Thyroid gland (tissue), 4 donors: ENCODE data around the gene TIMM23B. TPM values are rescaled to one million over a fixed set of nuclear protein-coding genes. Genes with fewer than 3 reads are reported as not detected.
"Not testable (repeated sequence)": the region's sequence is repeated elsewhere in the genome, so short reads cannot be mapped to it uniquely, and the experiment has no call there.

Experiments
- DNase-seq, 2 donors: peaks; one replicate each; pipeline ENCODE4 v3.0.0-alpha.2; 2019
- H3K27ac ChIP-seq, 3 donors: fragments of 200-600 bp; sonication (generic); 1 replicate in 2 of 3; 2 replicates in 1 of 3; pipeline ENCODE4 v1.5.1; 2016 to 2019; ENCODE audit warnings: mild to moderate bottlenecking in 1 of 3, moderate library complexity in 1 of 3
- H3K27me3 ChIP-seq: fragments of 200-600 bp; sonication (generic); one replicate; pipeline ENCODE4 v1.5.1; 2019
- H3K36me3 ChIP-seq, 2 donors: fragments of 200-600 bp; sonication (generic); one replicate each; pipeline ENCODE4 v1.5.1; 2016 to 2019
- H3K4me1 ChIP-seq, 2 donors: fragments of 200-600 bp; sonication (generic); one replicate each; pipeline ENCODE4 v1.5.1; 2017 to 2019
- H3K4me3 ChIP-seq, 3 donors: fragments of 200-600 bp; sonication (generic); replicated peaks in 1 of 3; 1 replicate in 2 of 3; 2 replicates in 1 of 3; pipeline ENCODE4 v1.5.1; 2016; ENCODE audit warnings: mild to moderate bottlenecking in 1 of 3
- H3K9me3 ChIP-seq: fragments of 200-600 bp; sonication (generic); one replicate; pipeline ENCODE4 v1.5.1; 2017
- POLR2A ChIP-seq, 2 donors: fragments of 450-650 bp; IDR thresholded peaks; one replicate each; pipeline ENCODE4 v1.6.1; 2017; ENCODE audit warnings: antibody characterized with exemption in 2 of 2, mild to moderate bottlenecking in 2 of 2, moderate library complexity in 1 of 2
- WGBS, 2 donors: methylation state at CpG; one replicate each; pipeline ENCODE4 v1.1.5; 2017; 5-methylcytosine and 5-hydroxymethylcytosine counted together
- intact Hi-C: fragments of 100-400 bp; cut with DNase I; formaldehyde crosslinking; loops from one replicate; pipeline ENCODE4 v1.15.1; 2023
- total RNA-seq, 4 donors: library from RNA; depleted of rRNA; stranded (reverse); fragments of >200 nt; gene quantifications; one replicate each; pipeline ENCODE4 v1.2.3, GENCODE V29; 2016

The TIMM23B gene
- 10 to 100 TPM; 18.9 to 48.9 (median 25.0) TPM for total RNA-seq

GRCh38 chr10:49941447-49942338 lies at the start of gene TIMM23B, which contains the start of gene PARG:
TIMM23B (plus strand) TSS chr10:49942053; CDS start chr10:49942195, 142 bp downstream.
PARG (minus strand) TSS chr10:49942027; CDS start chr10:49941725, 302 bp downstream.
- peak; percentile 77 to 78 for DNase-seq
- Histone ChIP-seq H3K4me1 (peaks cover 4 to 14% of the 10 kb centered on the region in 2 donors), H3K27ac (peak within 1 kb of the TSS in 2 of 3 donors; percentile 26 to 39), H3K4me3 (peak within 1 kb of the TSS; percentile 31 to 78 (median 68))
- H3K9me3 ChIP-seq, H3K27me3 ChIP-seq, intact Hi-C loops, H3K36me3 ChIP-seq: not testable (repeated sequence)
- 0 to 2% methylated on average over 13 to 39 of the region's 81 CpGs for WGBS, 2 donors
- TF ChIP-seq POLR2A (IDR thresholded peaks at IDR 0.05): peak in 1 of 2 donors; percentile 56

- DNase-seq, H3K27ac ChIP-seq, H3K27me3 ChIP-seq, H3K36me3 ChIP-seq, H3K9me3 ChIP-seq, H3K4me1 ChIP-seq, intact Hi-C loops, H3K4me3 ChIP-seq: not testable (repeated sequence)
- 68 to 92% methylated on average over 1 to 2 of the region's 2 CpGs for WGBS, 2 donors
Observed at GRCh38 chr10:49899999-49900398, 41.9 kb upstream of the TIMM23B start.

DNA sequence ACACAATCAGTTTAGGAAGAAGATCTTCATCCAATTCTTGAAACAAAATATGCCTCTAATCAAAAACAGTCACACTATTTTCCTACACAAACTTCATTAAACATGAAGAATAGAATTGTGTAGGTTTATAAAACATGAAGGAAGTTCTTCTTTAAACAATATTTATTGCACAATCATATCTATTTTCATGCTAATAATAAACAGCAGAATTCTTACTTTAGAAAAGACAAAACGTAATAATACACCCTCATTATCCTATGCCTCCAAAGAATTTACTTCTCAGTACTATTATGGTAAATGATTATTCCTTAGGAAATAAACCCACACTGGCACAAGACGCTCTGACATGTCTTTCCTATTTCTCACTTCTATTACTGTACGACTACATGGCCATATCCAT lies 41.4 kb upstream of the TIMM23B start:
- H3K36me3 ChIP-seq, H3K27ac ChIP-seq, intact Hi-C loops, H3K4me3 ChIP-seq, H3K4me1 ChIP-seq, H3K9me3 ChIP-seq, DNase-seq, H3K27me3 ChIP-seq: not testable (repeated sequence)
- 86 to 89% methylated on average over 3 of the region's 3 CpGs for WGBS, 2 donors

- 93 to 96% methylated on average over 3 of the region's 3 CpGs for WGBS, 2 donors
- intact Hi-C loops: not testable (repeated sequence)
Observed at GRCh38 chr10:49903829-49904228, 38.0 kb upstream of the TIMM23B start.

DNA sequence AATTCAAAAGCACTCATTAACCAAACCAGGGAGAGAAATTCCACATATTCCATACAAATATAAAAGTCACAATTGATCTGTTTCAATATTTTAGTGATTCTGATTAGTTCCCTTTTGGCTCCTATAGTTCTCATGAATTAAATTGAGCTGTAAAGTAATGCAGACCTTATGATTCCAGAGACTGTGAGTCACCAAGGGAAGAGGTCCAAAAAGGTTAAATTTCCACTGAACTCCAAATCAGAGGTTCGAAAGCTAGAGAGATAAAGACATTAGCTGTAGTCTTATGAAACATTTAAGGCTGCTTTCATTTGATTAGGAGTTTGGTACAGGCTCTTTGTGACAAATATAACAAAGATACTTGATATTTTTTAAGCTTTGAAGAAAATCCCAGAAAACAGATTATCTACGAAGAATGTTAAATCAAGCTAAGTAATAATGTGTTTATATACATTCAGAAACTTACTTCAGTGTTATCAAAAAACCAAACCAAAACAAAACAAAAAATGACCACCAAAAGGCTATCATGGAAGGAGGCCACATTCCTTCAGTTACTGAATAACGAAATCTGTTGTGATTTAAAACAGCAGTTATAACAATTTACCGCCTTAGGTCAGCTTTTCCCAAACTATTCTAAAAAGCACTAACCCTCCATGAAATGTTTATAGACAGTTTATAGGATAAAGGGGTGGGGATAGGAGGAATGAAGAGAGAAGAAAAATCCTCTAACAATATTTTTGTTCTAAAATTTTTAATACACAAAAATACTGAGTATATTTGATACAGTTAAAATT lies 33.4 kb upstream of the TIMM23B start:
- H3K27ac ChIP-seq, H3K4me1 ChIP-seq, H3K36me3 ChIP-seq, intact Hi-C loops, H3K4me3 ChIP-seq, H3K9me3 ChIP-seq, H3K27me3 ChIP-seq, DNase-seq: not testable (repeated sequence)
- WGBS, 2 donors: 81 to 88% methylated on average over 4 of the region's 4 CpGs

More at GRCh38 chr10:49903829-49904228, 38.0 kb upstream of the TIMM23B start:
- DNase-seq, H3K4me1 ChIP-seq, H3K27me3 ChIP-seq, H3K36me3 ChIP-seq, H3K27ac ChIP-seq, H3K4me3 ChIP-seq, H3K9me3 ChIP-seq: not testable (repeated sequence)

- H3K4me3 ChIP-seq, H3K9me3 ChIP-seq, H3K4me1 ChIP-seq, DNase-seq, H3K27ac ChIP-seq, H3K36me3 ChIP-seq, H3K27me3 ChIP-seq, intact Hi-C loops: not testable (repeated sequence)
- WGBS, 2 donors: no CpG with 5 or more reads among the region's 1 CpG
Observed at GRCh38 chr10:49910295-49910694, 31.6 kb upstream of the TIMM23B start.

DNA sequence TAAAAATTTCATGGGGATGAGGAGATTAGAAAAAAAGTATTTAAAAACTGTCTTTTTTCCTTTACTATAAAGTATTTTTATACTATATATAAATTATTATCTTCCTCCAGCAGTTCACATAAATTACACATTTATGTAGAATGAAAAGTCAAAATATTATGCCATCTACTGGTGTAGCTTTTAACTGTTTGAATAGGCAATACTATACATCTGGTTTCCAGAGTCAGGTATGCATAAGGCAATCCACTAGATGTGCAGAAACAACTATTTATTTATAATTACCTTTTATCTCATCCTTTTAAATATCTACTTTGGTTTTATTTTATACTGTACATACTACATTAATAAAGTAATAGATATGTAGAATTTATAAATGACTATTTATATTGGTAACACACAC lies 25.4 kb upstream of the TIMM23B start:
- H3K4me1 ChIP-seq: not testable (repeated sequence)

GRCh38 chr10:49917927-49918326 lies 23.9 kb upstream of the TIMM23B start:
- intact Hi-C loops, H3K27ac ChIP-seq, H3K4me1 ChIP-seq, H3K36me3 ChIP-seq, H3K27me3 ChIP-seq, H3K4me3 ChIP-seq, H3K9me3 ChIP-seq, DNase-seq: not testable (repeated sequence)

More for the DNA sequence above, 25.4 kb upstream of the TIMM23B start:
- H3K9me3 ChIP-seq, H3K27ac ChIP-seq, DNase-seq, H3K36me3 ChIP-seq, H3K4me3 ChIP-seq, intact Hi-C loops, H3K27me3 ChIP-seq: not testable (repeated sequence)

DNA sequence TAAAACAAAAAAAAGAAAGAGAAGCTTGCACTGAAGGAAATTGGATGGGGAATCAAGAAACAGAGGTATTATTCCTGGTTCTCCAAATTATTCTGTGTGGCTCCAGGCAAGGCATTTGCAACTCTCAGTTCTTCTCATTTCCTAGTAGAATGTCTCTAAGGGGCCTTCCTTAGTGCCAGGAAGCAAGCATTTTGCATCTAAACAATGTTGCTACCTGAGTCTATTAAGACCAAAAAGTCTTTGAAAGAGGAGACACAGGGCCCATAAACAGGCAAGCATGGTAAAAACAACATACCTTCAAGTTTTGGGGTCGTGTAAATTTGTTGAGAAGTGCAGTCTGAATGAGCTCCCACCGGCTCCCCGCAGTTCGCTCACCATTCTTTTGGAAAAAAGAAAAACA lies 19.8 kb upstream of the TIMM23B start:
- H3K36me3 ChIP-seq, DNase-seq, H3K4me3 ChIP-seq, H3K27me3 ChIP-seq, H3K27ac ChIP-seq, intact Hi-C loops, H3K4me1 ChIP-seq, H3K9me3 ChIP-seq: not testable (repeated sequence)
- 69 to 70% methylated on average over 4 of the region's 4 CpGs for WGBS, 2 donors

DNA sequence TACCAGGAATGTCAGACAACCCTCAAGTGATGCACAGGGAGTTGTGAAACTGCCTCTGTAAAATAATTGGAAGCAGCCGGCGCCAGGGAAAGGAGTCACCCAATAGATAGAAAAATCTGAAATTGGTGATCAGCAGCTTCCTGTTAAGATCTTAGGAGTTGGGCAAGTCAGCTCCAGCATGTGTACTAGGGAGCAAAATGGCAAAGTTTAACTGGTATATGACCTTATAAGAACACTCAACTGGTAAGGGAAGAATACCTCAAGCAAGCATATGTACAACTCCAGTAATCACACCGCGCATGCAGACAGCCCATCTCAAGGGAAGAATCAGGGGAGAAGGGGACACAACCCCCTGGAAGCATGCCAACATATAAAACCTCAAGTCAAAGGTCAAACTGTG lies 18.3 kb upstream of the TIMM23B start:
- H3K9me3 ChIP-seq, H3K27me3 ChIP-seq, H3K4me3 ChIP-seq, H3K4me1 ChIP-seq, H3K27ac ChIP-seq, H3K36me3 ChIP-seq, DNase-seq, intact Hi-C loops: not testable (repeated sequence)
- 83 to 85% methylated on average over 4 of the region's 4 CpGs for WGBS, 2 donors

GRCh38 chr10:49931276-49931675 lies 10.6 kb upstream of the TIMM23B start:
- H3K36me3 ChIP-seq, H3K4me1 ChIP-seq, DNase-seq, intact Hi-C loops, H3K27me3 ChIP-seq, H3K27ac ChIP-seq, H3K9me3 ChIP-seq, H3K4me3 ChIP-seq: not testable (repeated sequence)
- 88 to 93% methylated on average over 5 of the region's 5 CpGs for WGBS, 2 donors

- H3K9me3 ChIP-seq, H3K27me3 ChIP-seq, H3K27ac ChIP-seq, DNase-seq, H3K36me3 ChIP-seq, intact Hi-C loops, H3K4me1 ChIP-seq, H3K4me3 ChIP-seq: not testable (repeated sequence)
- WGBS, 2 donors: 89 to 92% methylated on average over 7 of the region's 7 CpGs
Observed at GRCh38 chr10:49931959-49932728, 9.7 kb upstream of the TIMM23B start.
